Measurements from ENCODE around the gene LILRB4. TPM values are rescaled to one million over a fixed set of nuclear protein-coding genes. Genes with fewer than 3 reads are reported as not detected.

LILRB4 gene
- total RNA-seq, 1 experiment from 2014 or later, result not detected

- Mint-ChIP-seq H3K9me3 (peaks cover 74% of the 10 kb centered on the region), H3K4me3 (no peak overlapping the region), H3K4me1 (no peaks in the 10 kb centered on the region), H3K27ac (no peak overlapping the region), H3K27me3 (ENCODE audit: low read depth) (peaks cover 4% of the 10 kb centered on the region; the same call in 1 of the 2 replicates), H3K36me3 (peaks cover 22% of the 10 kb centered on the region)
- DNase-seq (ENCODE audit: low spot score) (no peak), ATAC-seq (no peak)
- CTCF ChIA-PET, result interaction anchor here (0.6 to 1.7 kb wide), 3 partner anchors 24 to 900 kb away, joined by 3 to 6 read pairs (median 3); no protein-coding TSS in a partner anchor
- POLR2A ChIA-PET, result interaction anchor here (0.7 kb wide), 1 partner anchor 320 kb away, joined by 3 read pairs; no protein-coding TSS in a partner anchor
- TF ChIP-seq CBFB (CRISPR knock-in tag; IDR thresholded peaks at IDR 0.05; ENCODE audit: low read depth) (no peak), RORB (CRISPR knock-in tag; IDR thresholded peaks at IDR 0.05) (no peak), ZMAT4 (CRISPR knock-in tag; IDR thresholded peaks at IDR 0.05) (no peak), ZNF532 (CRISPR knock-in tag; IDR thresholded peaks at IDR 0.05; ENCODE audit: borderline replicate concordance) (no peak), MLX (CRISPR knock-in tag; IDR thresholded peaks at IDR 0.05) (no peak), ZNF317 (CRISPR knock-in tag; IDR thresholded peaks at IDR 0.05; ENCODE audit: borderline replicate concordance, low read depth) (no peak), FOXP1 (CRISPR knock-in tag; IDR thresholded peaks at IDR 0.05; ENCODE audit: borderline replicate concordance) (no peak), HMGA2 (CRISPR knock-in tag; IDR thresholded peaks at IDR 0.05) (no peak), FOXP4 (CRISPR knock-in tag; IDR thresholded peaks at IDR 0.05) (no peak), GABPB1 (CRISPR knock-in tag; IDR thresholded peaks at IDR 0.05) (no peak), IRF2 (CRISPR knock-in tag; IDR thresholded peaks at IDR 0.05; ENCODE audit: borderline replicate concordance, low read depth) (no peak)
- TF ChIP-seq, protein P1, sequence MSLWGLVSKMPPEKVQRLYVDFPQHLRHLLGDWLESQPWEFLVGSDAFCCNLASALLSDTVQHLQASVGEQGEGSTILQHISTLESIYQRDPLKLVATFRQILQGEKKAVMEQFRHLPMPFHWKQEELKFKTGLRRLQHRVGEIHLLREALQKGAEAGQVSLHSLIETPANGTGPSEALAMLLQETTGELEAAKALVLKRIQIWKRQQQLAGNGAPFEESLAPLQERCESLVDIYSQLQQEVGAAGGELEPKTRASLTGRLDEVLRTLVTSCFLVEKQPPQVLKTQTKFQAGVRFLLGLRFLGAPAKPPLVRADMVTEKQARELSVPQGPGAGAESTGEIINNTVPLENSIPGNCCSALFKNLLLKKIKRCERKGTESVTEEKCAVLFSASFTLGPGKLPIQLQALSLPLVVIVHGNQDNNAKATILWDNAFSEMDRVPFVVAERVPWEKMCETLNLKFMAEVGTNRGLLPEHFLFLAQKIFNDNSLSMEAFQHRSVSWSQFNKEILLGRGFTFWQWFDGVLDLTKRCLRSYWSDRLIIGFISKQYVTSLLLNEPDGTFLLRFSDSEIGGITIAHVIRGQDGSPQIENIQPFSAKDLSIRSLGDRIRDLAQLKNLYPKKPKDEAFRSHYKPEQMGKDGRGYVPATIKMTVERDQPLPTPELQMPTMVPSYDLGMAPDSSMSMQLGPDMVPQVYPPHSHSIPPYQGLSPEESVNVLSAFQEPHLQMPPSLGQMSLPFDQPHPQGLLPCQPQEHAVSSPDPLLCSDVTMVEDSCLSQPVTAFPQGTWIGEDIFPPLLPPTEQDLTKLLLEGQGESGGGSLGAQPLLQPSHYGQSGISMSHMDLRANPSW (CRISPR knock-in tag; conservative IDR thresholded peaks at IDR 0.05; ENCODE audit: low read depth), result no peak
- TF ChIP-seq, protein P2, sequence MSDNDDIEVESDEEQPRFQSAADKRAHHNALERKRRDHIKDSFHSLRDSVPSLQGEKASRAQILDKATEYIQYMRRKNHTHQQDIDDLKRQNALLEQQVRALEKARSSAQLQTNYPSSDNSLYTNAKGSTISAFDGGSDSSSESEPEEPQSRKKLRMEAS (CRISPR knock-in tag; IDR thresholded peaks at IDR 0.05), result no peak
- TF ChIP-seq, protein P3, sequence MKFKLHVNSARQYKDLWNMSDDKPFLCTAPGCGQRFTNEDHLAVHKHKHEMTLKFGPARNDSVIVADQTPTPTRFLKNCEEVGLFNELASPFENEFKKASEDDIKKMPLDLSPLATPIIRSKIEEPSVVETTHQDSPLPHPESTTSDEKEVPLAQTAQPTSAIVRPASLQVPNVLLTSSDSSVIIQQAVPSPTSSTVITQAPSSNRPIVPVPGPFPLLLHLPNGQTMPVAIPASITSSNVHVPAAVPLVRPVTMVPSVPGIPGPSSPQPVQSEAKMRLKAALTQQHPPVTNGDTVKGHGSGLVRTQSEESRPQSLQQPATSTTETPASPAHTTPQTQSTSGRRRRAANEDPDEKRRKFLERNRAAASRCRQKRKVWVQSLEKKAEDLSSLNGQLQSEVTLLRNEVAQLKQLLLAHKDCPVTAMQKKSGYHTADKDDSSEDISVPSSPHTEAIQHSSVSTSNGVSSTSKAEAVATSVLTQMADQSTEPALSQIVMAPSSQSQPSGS (CRISPR knock-in tag; IDR thresholded peaks at IDR 0.05; ENCODE audit: borderline replicate concordance, low read depth), result no peak
- TF ChIP-seq, protein P4, sequence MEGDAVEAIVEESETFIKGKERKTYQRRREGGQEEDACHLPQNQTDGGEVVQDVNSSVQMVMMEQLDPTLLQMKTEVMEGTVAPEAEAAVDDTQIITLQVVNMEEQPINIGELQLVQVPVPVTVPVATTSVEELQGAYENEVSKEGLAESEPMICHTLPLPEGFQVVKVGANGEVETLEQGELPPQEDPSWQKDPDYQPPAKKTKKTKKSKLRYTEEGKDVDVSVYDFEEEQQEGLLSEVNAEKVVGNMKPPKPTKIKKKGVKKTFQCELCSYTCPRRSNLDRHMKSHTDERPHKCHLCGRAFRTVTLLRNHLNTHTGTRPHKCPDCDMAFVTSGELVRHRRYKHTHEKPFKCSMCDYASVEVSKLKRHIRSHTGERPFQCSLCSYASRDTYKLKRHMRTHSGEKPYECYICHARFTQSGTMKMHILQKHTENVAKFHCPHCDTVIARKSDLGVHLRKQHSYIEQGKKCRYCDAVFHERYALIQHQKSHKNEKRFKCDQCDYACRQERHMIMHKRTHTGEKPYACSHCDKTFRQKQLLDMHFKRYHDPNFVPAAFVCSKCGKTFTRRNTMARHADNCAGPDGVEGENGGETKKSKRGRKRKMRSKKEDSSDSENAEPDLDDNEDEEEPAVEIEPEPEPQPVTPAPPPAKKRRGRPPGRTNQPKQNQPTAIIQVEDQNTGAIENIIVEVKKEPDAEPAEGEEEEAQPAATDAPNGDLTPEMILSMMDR (IDR thresholded peaks at IDR 0.05), result no peak
- TF ChIP-seq, protein P5, sequence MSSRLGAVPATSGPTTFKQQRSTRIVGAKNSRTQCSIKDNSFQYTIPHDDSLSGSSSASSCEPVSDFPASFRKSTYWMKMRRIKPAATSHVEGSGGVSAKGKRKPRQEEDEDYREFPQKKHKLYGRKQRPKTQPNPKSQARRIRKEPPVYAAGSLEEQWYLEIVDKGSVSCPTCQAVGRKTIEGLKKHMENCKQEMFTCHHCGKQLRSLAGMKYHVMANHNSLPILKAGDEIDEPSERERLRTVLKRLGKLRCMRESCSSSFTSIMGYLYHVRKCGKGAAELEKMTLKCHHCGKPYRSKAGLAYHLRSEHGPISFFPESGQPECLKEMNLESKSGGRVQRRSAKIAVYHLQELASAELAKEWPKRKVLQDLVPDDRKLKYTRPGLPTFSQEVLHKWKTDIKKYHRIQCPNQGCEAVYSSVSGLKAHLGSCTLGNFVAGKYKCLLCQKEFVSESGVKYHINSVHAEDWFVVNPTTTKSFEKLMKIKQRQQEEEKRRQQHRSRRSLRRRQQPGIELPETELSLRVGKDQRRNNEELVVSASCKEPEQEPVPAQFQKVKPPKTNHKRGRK (CRISPR knock-in tag; IDR thresholded peaks at IDR 0.05; ENCODE audit: borderline replicate concordance), result no peak
Measured at GRCh38 chr19:54650108-54650655, 12.6 kb upstream of the LILRB4 start.
